ENCODE results near the gene CYTH4. TPM values are rescaled to one million over a fixed set of nuclear protein-coding genes. Genes with fewer than 3 reads are reported as not detected.

Gene CYTH4
- polyA plus RNA-seq, 3 donors, result 2.4 to 3.0 (median 2.8) TPM

- DNase-seq (ENCODE audit: low read depth in 3 of 3, low spot score in 2 of 3), result no peak
Observed at GRCh38 chr22:37269936-37270678, 12.2 kb upstream of the CYTH4 start.

- no peak for DNase-seq (ENCODE audit: low read depth in 3 of 3, low spot score in 2 of 3)
Observed at GRCh38 chr22:37270928-37271650, 11.2 kb upstream of the CYTH4 start.

GRCh38 chr22:37273126-37273845 lies 9.0 kb upstream of the CYTH4 start:
- no peak for DNase-seq (ENCODE audit: low read depth in 3 of 3, low spot score in 2 of 3)

GRCh38 chr22:37273846-37274225 lies 8.5 kb upstream of the CYTH4 start:
- DNase-seq (ENCODE audit: low read depth in 3 of 3, low spot score in 2 of 3), result no peak

GRCh38 chr22:37274380-37274862 lies 7.9 kb upstream of the CYTH4 start:
- no peak for DNase-seq (ENCODE audit: low read depth in 3 of 3, low spot score in 2 of 3)

GRCh38 chr22:37275134-37275533 lies 7.2 kb upstream of the CYTH4 start:
- no peak for DNase-seq (ENCODE audit: low read depth in 3 of 3, low spot score in 2 of 3)

- no peak for DNase-seq (ENCODE audit: low read depth in 3 of 3, low spot score in 2 of 3)
Observed at GRCh38 chr22:37275622-37276021, 6.7 kb upstream of the CYTH4 start.

- no peak for DNase-seq (ENCODE audit: low read depth in 3 of 3, low spot score in 2 of 3)
Observed at GRCh38 chr22:37276776-37277175, 5.5 kb upstream of the CYTH4 start.

GRCh38 chr22:37277384-37277783 lies 4.9 kb upstream of the CYTH4 start:
- no peak for DNase-seq (ENCODE audit: low read depth in 3 of 3, low spot score in 2 of 3)

GRCh38 chr22:37278261-37278660 lies 4.0 kb upstream of the CYTH4 start:
- no peak for DNase-seq (ENCODE audit: low read depth in 3 of 3, low spot score in 2 of 3)

GRCh38 chr22:37279331-37280181 lies 2.8 kb upstream of the CYTH4 start:
- DNase-seq (ENCODE audit: low read depth in 3 of 3, low spot score in 2 of 3), result no peak

GRCh38 chr22:37280718-37281117 lies 1.6 kb upstream of the CYTH4 start:
- no peak for DNase-seq (ENCODE audit: low read depth in 3 of 3, low spot score in 2 of 3)

- no peak for DNase-seq (ENCODE audit: low read depth in 3 of 3, low spot score in 2 of 3)
Observed at GRCh38 chr22:37281195-37281594, 1.1 kb upstream of the CYTH4 start.

GRCh38 chr22:37281646-37282384 lies 493 bp upstream of the CYTH4 start:
- DNase-seq (ENCODE audit: low read depth in 3 of 3, low spot score in 2 of 3), result no peak

GRCh38 chr22:37283393-37283937 lies 1.2 kb downstream of the CYTH4 start:
- DNase-seq (ENCODE audit: low read depth in 3 of 3, low spot score in 2 of 3), result no peak

- DNase-seq (ENCODE audit: low read depth in 3 of 3, low spot score in 2 of 3), result no peak
Observed at GRCh38 chr22:37284126-37284804, 2.0 kb downstream of the CYTH4 start.

- DNase-seq (ENCODE audit: low read depth in 3 of 3, low spot score in 2 of 3), result no peak
Observed at GRCh38 chr22:37284805-37285355, 2.6 kb downstream of the CYTH4 start.

- no peak for DNase-seq (ENCODE audit: low read depth in 3 of 3, low spot score in 2 of 3)
Observed at GRCh38 chr22:37285937-37286336, 3.6 kb downstream of the CYTH4 start.

- no peak for DNase-seq (ENCODE audit: low read depth in 3 of 3, low spot score in 2 of 3)
Observed at GRCh38 chr22:37287550-37287951, 5.2 kb downstream of the CYTH4 start.

Measured in right renal cortex interstitium (tissue), 3 donors.